ENCODE results near the gene SPO11.

DNA sequence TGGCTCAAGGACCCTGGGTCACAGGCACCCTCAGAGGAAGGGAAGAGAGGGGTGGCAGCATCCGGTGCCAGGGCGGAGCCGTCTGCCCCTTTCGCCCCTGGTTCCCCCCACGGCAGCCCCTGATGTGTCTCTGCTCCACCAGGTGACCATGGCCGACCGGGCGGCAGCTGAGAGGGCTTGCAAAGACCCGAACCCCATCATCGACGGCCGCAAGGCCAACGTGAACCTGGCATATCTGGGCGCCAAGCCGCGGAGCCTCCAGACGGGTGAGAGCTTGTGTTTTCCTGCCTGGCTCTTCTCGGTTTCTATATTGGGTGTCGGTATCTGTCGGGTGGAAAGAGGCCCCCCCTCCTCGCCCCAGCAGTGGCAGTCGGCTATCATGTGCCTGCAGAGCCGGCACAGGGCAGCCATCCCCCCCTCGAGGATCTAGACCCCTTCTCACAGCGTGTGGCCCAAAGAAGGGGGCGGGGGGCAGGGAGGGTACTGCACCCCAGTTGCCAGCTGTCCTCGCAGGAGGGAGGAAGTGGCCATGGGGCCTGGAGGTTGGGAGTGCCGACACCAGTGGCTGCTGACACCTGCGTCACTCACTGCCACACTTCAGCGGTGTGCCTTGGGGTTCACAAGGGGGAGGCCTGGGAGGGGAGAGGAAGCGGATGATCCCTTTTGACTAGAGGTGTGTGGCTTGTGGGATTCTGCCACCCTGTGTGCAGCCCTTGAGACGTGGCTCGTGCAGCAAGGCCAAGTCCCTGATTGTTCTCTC lies 63.1 kb downstream of the SPO11 start:
- TF ChIP-seq, protein P1, sequence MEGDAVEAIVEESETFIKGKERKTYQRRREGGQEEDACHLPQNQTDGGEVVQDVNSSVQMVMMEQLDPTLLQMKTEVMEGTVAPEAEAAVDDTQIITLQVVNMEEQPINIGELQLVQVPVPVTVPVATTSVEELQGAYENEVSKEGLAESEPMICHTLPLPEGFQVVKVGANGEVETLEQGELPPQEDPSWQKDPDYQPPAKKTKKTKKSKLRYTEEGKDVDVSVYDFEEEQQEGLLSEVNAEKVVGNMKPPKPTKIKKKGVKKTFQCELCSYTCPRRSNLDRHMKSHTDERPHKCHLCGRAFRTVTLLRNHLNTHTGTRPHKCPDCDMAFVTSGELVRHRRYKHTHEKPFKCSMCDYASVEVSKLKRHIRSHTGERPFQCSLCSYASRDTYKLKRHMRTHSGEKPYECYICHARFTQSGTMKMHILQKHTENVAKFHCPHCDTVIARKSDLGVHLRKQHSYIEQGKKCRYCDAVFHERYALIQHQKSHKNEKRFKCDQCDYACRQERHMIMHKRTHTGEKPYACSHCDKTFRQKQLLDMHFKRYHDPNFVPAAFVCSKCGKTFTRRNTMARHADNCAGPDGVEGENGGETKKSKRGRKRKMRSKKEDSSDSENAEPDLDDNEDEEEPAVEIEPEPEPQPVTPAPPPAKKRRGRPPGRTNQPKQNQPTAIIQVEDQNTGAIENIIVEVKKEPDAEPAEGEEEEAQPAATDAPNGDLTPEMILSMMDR (IDR thresholded peaks at IDR 0.05) = no peak
- peak in 1 of 2 donors; percentile 78 for TF ChIP-seq POLR2AphosphoS5 (IDR thresholded peaks at IDR 0.05)
- TF ChIP-seq EP300 (IDR thresholded peaks at IDR 0.05) = no peak
- peak in 1 of 4 donors; percentile 18 for TF ChIP-seq POLR2A (IDR thresholded peaks at IDR 0.05)
